Astrocyte (in vitro differentiated cells and primary cell): Measurements from ENCODE around the gene TLN1.

Experiments used
- CTCF ChIP-seq: IDR thresholded peaks from 2 replicates; pipeline ENCODE4 v1.5.1; 2011; ENCODE audit warnings: low read depth, mild to moderate bottlenecking, inconsistent platforms, low read length, moderate library complexity; ENCODE audit not compliant: insufficient read depth
- EZH2 ChIP-seq: IDR thresholded peaks from 2 replicates; pipeline ENCODE4 v1.6.1; 2012; ENCODE audit warnings: mild to moderate bottlenecking, low read length, inconsistent platforms; ENCODE audit not compliant: insufficient read depth

DNA sequence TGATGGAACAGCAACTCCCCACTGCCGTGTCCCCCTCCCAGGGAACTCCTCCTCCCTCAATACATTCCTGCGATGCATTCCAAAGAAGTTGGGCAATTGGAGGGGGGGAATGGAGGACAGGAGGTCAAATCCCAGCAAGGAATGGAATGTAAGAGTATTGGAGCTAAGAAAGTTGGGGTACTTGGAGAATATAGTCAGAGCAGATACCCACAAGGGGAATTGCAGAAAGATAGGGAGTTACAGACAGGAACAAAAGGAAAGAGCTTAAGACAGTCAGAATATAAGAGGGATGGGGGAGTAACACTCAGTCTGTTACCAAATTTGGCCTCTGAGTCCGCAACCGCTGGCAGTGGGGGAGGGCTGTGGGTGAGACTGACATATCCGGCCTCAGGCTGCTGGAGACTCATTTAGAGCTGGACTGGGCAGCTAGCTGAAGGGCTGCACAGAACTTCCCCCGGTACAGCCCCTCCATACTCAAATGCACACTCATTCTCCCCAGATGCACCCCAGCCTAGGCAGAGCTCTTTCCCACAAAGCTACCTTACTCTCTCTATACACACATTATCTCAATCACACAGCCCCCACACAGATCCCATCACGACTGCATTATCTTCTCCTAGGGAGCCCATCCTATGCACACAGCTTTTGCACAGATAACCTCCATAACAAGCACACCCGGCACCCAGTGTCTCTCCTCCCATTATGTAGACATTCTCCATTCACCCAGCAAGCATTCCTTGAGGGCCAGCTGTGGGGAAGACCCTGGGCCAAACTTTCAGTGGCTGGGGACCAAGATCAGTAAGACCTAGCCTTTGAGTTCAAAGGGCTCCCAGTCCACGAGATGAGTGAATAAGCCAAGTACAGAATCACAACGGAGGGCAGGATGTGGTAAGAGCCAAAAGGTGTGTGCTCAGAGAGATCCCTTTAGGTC is 3.7 kb downstream of the TLN1 start:
- TF ChIP-seq CTCF (no peak), EZH2 (no peak)
